GM12874 (cell line): ENCODE data around the gene ABR.

ENCODE experiments used
- CTCF ChIP-seq: IDR thresholded peaks from 2 replicates; pipeline ENCODE4 v1.5.1; 2011; ENCODE audit warnings: low read depth, mild to moderate bottlenecking, control low read depth, low read length, moderate library complexity; ENCODE audit not compliant: insufficient read depth

Gene ABR

GRCh38 chr17:1223662-1224061 is 43.9 kb upstream of the ABR start:
- TF ChIP-seq CTCF, result no peak

- no peak for TF ChIP-seq CTCF
These were observed 42.5 kb upstream of the ABR start for GRCh38 chr17:1222321-1222720.

GRCh38 chr17:1221209-1221608 is 41.4 kb upstream of the ABR start:
- TF ChIP-seq CTCF, result no peak

DNA sequence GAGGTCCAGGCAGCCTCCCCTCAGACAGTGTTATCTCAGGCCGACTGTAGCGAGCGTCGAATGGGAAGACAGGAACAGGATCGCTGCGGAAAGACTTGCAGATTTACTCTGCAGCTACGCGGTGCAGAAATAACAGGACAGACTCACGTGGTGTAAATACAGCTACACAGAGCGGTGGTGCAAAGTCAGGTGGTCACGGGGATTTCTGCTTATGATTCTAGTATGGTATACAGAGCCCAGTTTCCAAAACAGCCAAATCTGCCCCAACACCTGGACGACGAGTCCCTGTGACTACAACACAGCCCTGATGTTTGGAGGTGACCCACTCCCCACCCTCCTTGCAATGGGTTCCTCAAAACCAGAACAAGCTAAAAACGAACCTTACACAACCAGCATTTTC is 40.6 kb upstream of the ABR start:
- no peak for TF ChIP-seq CTCF

DNA sequence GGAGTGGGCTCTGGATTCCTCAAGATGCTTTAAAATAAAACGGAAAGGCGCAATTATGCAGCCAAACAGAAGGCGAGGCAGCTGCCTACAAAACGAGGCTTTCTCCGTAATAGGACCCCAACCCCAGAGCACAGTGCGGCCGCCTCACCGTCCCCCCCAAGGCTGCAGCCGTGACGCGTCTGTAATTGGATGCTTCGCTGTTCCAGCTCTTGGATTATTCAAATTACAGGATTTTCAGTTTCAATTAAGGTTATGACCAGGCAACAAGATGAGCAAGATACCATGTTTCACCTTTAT is 37.3 kb upstream of the ABR start:
- TF ChIP-seq CTCF, result no peak

DNA sequence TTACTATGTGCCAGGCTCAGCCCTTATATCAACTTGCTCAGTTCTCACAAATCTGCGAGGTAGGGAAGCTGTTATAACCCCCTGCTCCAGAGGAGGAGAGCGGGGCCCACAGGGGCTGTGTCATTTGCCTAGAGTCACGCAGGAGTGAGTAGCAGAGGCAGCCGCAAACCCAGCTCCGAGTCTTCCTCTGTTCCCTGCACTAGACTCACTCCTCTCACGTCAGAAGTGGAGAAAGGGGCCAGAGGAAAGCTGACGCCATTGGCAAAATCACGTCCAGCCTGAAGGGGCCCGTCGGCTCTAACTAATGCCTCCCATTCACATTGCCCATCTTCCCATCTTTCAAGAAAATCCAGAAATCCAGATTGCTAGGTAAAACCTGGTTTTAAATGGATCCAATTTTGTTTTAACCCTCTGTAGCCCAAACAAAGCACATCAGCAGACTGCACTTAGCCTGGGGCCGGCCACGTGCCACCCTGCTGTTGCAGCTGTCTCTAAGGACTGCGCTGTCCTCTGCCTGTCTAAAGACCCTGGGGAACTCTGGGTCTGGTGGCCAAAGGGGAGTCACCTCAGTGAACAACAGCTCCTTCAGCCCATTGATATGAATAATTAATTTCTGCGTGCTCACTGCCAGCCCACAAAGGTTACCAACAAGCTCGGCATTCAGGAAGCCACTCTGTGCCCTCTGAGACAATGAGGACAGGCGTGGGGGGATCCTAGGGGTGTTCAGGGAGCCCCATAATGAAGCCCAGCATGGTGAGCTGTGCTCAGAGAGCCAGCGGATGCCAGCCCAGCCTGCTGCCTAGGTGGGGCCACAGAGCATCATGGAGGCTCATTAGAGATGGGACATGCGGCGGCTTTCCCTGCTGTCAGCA is 36.7 kb upstream of the ABR start:
- no peak for TF ChIP-seq CTCF

DNA sequence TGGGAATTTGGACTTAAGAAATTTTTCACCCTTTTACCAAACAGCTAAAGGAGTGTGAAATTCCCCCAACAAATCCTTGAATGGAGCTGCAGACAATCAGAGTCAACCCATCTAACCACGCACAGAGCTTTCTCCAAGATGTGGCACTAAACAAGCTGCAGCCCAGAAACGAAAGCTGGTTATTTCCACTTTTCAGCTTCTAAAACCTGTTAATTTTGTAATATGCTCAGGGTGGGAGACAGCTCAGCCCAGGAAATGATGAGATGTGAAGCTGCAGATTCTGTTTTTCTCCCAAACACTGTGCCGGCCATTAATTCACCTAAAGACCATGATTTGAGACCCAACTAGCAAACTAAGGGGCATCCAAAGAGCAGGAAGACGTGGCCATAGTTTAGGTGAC is 33.2 kb upstream of the ABR start:
- TF ChIP-seq CTCF, result no peak

GRCh38 chr17:1211287-1211686 is 31.5 kb upstream of the ABR start:
- TF ChIP-seq CTCF, result no peak
